ENCODE data around the gene BORCS5.

DNA sequence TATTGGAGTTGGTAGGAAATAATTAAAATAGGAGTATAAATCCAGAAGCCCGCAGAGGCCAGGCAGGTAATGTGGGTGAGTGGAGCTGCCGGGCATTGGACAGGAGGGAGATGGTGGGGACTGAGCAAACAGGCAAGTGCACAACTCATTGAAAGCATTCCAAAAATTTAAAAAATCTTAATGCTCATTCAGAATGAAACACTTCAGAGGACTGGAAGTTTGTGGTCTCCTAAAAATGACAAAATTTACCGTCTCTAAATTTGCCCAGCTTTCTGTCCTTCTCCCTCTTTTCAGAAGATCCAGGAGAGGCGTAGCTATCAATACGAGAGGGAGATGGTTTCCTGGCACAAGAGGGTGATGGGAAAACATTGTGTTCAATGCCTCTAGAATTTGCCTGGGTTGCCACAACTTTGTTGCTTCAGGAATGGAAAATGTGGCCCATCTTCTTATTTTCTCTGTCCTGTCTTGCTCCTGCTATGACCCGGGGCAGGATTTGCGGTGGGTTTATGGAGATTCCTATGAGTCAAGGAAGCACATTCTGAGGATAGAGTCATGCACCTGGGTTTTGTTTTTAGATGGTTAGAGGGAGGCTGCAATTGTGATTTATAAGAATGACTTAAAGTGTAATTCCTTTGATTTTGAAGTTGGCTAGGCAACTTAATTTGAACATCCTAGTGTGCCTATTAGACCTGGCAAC, 72.2 kb downstream of the BORCS5 start:
- TF ChIP-seq, protein P1, sequence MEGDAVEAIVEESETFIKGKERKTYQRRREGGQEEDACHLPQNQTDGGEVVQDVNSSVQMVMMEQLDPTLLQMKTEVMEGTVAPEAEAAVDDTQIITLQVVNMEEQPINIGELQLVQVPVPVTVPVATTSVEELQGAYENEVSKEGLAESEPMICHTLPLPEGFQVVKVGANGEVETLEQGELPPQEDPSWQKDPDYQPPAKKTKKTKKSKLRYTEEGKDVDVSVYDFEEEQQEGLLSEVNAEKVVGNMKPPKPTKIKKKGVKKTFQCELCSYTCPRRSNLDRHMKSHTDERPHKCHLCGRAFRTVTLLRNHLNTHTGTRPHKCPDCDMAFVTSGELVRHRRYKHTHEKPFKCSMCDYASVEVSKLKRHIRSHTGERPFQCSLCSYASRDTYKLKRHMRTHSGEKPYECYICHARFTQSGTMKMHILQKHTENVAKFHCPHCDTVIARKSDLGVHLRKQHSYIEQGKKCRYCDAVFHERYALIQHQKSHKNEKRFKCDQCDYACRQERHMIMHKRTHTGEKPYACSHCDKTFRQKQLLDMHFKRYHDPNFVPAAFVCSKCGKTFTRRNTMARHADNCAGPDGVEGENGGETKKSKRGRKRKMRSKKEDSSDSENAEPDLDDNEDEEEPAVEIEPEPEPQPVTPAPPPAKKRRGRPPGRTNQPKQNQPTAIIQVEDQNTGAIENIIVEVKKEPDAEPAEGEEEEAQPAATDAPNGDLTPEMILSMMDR (IDR thresholded peaks at IDR 0.05), result no peak
- TF ChIP-seq EZH2phosphoT487 (IDR thresholded peaks at IDR 0.05) (no peak), EZH2 (IDR thresholded peaks at IDR 0.05) (no peak)

Measured in neural progenitor cell (in vitro differentiated cells).